ENCODE measurements around the gene KREMEN1.

GRCh38 chr22:29114392-29114791 is 41.6 kb downstream of the KREMEN1 start:
- TF ChIP-seq POLR2AphosphoS5 (IDR thresholded peaks at IDR 0.05; ENCODE audit: borderline replicate concordance, low read depth, low read length), result no peak
- TF ChIP-seq EZH2 (IDR thresholded peaks at IDR 0.05), result no peak
- no peak for TF ChIP-seq FOXP2 (optimal IDR thresholded peaks at IDR 0.05; ENCODE audit: control extremely low read depth, extremely low read length, insufficient read depth)

Measured in SK-N-MC (cell line).